ENCODE data around the gene RRBP1.

The RRBP1 gene

DNA sequence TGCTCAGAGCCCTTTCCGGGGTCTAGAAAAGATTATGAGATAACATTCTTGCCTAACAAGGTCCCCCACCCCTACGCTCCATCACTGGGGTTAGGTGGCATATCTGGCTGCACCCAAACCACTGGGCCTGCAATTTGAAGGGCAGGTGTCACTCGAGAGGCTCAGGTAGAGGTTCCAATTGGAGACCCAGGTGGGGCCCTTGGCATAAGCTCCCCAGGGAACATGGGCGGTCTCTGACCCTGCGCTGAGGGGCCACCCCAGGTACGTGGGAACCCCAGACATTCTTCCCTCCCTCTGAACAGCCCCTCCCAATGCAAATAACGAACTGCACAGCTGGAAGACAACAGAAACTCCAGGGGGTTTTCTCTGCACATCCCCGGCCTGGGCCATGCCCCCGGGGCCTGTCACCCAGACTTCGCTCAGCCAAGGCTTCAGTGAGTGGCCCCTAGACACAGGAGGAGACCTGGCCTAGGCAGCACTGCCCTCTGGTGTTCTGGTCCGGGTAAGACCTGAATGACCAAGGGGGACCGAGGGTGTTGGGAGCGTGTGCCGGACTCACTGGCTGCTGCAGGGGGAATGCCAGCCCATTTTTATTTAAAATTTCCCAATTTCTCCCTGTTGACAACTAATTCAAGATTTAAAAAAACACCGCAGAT is 64.7 kb downstream of the RRBP1 start:
- DNase-seq: no peak

DNA sequence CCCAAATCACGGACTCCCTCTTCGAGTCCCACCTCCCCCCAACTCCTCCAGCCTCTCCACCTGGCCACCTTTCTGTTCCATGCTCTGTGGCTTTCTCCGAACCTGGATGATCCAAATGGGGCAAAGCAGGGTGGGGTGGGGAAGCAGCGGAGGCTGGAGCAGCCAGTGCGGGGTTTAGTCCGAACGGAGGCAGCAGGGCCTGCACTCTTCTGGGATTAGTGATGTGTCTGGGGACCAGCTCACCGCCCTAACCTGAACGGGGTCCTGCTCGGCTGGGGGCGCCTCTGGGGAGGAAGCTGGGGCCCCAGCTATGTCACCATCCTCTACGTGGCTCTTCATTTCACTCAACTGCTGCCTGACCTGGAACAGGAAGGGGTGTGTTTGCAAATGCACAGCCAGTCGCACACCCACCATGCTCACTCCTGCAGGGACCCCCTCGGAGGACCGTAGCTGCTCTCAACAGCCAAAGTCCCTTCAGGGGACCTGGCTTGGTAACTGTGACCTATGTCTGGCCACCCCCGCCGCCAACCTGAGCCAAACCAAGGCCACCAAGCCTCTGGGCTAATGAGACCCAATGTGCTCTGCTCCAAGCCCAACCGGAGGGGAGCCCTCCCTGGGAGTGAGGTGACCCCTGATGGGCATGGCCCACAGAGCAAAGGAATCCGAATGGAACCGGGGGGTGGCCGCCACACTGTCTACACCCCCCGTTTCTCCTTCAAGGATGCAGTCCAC is 65.4 kb downstream of the RRBP1 start:
- DNase-seq: no peak

DNA sequence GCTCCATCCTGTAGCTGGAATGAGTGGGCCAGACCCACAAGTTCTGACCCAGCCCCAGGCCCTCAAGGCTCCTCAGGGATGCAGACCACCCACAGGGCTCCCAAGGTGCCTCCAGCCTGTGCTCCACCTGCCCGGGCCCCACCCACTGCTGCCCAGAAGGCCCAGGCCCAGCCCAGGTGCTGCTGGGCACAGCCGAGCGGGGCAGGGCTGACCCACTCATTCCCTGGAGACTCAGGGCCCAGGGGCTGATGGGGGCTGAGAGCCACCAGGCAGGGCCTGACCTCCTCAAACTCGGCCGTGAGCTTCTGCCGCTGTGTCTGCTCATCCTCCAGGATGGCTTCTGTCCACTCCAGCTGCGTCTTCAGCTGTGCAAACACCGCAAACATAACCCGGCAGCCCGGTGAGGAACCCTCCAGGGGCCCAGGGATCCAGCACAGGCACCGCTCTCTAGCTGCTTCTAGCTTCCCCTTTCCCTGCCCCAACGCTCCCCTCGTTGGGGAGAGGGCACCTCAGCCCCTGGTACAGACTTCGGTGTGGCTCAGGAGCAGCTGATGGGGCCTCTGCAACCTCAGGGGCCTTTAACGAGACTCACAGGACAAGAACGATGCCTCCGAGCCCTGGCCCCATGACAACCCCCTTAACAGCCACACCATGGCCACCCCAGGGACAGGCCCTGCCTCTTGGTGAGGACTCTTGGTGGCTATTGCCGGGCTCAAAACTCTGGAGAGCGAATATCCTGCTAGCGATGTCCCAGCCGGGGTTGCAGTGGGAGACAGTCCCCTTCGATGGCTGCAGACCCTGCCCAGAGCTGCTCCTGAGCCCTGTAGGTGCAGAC is 66.2 kb downstream of the RRBP1 start:
- DNase-seq: no peak

DNA sequence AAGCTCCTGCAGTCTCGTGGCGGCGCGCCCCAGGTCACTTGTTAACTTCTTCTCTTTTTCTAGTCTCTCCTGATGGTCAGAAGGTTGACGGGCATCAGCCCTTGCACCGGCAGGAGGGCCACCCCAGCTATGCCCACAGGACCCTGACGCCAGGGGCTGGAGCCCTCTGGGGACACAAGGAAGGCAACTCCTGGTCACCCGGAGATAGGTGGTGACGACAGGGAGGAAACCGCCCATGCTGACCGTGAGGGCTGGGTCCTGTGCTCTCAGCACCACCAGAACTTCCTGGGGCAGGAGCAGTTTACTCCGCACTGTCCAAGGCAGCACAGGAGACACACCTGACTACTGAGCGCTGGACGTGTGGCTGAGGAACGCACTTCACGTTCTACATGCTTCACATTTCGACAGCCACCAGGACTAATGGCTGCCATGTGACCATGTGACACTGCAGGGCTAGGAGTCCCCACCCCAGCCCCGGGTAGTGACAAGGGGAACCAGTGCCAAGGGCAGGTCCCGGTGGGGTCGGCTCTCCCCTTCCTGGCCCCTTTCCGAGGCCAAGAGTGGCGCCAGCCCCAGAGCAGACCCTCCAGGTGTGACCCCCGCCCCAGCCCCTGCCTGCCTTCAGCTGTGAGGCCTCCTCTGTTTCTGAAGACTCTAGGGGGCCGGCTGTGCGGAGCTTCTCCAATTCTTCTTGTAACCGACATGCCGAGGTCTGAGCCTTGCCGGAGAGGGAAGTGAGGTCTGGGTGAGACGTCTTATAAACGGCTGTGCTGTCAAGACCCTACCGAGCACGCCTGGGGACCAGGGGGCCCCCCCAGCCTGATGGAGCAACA is 67.0 kb downstream of the RRBP1 start:
- no peak for DNase-seq

DNA sequence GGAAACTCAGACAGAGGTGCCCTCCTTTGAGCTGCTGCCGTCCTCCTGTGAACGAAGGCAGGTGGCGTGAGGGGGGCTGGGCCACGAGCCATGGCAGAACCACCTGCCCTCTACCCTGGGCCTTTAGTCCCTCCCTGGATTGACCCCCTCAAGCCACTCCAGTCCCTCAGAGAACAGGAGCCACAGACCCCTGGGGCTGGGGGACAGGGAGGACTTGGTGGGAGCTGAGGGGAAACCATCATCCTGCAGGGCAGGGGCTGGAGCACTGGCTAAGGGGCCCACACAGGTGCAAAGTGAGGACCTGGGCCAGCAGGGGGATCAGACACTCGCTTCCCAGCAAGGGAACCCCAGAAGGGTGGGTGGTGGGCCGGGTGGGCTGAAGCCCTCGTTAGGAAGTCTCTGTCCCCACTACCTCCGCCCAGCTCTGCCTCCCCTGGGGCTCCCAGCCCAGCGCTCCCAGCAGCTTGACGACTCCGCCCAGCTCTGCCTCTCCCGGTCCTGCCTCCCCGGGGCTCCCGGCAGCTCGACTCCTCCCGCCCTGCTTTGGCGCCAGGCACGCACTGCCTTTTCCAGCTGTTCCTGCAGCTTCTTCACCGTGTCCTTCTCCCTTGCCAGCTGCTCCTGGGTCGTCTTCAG is 67.7 kb downstream of the RRBP1 start:
- DNase-seq: no peak

DNA sequence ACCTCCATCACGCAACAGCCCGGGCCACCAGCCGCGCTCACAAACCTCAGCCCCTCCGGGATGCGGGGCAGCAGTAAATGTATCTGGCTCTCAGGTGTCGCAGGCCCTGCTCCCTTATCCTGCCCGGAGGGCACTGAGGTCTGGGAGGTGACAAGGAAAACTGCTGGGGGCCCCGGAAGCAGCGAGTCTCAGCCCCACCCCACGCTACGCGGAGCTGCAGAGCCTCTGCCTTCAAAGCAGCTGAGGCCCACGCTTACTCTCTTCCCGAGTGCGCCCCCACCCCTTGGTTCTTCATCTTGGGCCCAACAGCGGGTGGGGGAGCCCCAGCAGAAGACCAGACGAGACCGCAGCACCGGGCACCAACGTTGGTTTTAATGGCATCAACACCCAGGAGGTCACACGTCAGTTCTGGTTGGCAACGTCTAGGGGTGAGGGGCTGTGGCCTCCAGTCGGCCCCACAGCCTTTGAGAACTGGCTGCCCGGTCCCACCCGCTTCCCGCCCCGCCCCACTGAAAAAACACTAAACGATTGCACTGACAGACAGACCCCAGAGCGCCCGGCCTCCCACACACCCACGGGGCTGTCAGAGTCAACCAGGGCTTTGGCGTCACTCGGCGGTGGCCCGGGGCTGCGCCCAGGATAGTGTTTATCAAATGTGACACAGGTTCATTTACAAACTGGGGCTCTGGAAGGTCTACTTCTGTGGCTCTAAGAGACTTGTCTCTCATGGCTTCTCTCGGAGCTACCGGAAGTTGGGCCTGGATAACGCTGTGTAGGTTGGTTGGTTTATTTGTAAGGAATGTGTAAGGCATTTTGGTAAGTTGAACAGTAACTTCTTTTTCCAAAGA is 68.5 kb downstream of the RRBP1 start:
- no peak for DNase-seq

DNA sequence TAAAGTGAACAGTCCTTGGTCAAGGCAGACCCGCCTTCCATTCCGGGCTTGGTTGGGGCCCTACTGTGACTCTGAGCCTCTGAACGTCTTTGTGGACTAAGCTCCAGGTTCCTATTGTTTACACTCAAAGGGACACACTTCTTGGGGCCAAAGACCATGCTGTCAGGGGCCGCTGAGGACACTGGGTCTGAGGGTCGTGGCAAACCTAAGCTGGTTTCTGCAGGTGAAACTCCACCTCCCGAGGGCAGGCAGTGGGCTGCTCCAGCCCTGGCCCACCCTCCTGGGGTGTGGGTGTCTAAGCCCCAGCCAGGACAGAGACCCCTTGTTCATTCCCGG is 69.1 kb downstream of the RRBP1 start:
- no peak for DNase-seq

DNA sequence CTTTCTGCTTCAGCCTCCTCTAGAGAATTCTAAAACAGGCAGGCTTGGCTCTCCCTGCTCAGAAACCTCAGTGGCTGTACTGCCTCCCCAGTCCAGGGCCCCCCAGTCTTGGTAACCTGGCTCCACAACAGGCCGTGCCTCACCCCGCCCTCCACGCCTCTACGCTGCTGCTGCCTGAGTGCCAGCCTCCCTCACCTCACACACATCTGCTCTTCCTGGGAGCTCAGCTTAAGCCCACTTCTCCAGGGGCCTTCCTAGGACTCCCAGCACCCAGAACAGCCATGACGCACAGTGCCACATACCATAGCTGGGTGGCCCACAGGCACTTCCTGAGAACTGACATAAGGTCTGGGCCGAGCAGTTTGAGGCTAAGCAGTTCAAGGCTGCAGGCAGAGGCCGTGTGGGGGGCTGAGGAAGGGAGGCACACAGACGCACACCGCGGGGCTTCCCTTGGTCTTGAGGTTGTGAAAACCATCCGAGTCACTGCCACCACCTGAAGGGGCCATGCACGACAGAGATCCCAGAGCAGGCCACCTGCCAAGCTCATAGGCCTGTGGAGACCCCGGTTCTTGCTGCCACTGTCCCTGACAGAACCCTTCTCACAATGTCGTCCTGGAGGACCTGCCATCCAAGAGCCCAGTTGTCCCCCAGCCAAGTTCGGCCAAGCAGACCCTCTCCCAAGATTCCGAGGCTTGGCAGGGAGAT is 69.6 kb downstream of the RRBP1 start:
- no peak for DNase-seq

DNA sequence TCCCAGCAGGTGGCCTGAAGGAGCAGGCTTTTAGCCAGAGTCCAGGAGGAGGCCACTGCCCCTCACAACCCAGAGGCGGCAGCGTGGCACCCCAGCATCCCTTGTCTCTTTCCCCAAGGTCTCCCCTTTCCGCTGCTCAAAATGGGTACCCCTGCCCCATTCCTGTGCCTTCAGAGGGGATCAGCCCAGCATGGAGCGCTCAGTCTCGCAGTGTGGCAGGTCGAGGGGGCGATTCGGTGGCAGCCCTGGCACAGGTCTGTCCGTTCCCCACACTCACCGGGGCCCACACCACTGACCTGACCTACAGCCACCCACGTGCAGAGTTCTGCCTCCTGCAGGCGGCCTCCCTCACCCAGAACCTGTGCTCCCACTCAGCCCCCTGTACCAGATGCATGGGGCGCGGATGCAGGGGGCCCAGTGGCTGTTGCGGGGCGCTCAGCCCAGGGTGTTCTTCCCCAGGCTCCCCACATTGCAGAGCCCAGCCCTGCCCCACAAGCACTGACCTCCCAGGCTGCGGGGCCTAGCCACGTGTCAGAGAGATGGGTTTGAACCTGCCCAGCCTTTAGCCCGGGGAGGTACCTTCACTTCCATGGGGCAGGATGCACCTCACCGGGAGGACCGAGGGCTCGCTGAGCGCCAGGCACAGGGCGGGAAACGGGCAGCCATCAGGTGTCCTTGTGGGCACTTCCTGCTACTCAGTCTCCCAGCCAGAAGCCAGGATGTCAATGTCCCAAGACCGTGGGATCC is 70.3 kb downstream of the RRBP1 start:
- DNase-seq: no peak

DNA sequence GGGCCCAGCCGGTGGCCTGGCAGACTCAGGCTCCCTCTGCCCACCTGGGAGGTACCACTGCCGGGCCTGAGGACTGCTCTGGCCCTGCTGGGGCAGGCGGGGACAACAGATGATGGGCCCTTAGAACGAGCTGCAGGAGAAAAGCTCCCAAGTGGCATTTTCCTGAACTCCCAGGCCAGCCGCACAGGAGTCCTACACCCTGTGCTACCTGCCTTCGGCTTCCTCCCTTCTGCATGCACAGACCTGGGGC is 70.8 kb downstream of the RRBP1 start:
- no peak for DNase-seq

DNA sequence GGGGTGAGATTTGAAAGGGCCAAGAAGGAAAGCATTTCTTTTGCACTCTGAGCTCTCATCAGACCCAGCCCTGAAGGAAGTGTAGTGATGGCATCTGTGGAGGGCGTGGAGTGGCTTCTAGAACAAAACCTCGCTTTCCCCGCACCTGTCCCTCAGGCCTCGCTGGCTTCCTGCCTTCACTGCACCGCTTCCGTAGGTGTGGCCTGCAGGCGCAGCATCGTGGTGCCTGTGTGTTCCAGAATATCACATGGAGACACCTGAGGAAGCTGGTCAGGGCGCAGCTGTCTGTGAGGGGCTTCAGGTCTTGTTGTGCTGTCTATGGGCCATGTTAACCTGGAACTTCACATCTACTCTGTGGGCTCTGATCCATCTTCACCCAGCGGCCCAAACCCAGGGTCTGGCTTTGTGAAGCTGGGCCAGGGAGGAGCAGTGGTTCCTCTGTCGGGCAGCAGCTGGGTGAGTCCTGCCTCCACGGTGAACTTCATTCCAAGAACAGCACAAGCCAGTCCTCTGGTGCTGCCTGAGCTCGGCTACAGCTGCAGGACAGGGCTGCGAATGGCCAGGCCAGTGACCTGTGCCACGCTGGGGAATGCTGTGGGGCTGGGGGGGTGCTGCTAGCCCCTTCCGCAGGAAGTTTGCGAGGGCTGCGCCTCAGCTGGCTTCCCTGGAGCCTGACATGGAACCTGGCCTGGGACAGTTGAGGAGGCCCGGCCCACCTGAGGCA is 71.3 kb downstream of the RRBP1 start:
- no peak for DNase-seq

DNA sequence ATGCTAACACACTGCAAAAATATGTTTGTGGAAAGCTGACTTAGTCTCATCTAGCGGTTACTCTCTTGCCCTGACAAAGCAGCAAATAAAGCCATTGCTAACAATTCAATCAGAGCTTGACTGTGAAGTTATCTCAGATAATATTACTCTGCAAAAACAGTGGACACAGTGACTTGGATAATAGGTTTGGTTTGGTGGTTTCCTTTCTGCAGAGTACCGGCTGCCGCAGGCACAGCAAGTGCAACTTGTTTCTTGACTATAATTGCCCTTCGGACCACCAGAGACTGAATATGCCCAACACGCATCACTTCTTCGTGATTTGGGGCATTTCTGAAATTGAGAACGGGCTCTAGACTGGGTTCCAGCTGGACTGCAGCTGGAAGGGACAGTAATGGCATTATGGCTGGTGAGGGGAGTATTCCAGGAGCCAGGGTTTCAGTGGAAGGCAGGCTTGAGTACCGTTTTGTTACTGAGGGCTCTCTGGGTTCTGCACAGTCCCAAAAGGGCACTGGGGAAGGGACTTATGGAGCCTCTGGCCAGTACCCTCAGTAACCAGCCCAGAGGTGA is 72.1 kb downstream of the RRBP1 start:
- DNase-seq: no peak

DNA sequence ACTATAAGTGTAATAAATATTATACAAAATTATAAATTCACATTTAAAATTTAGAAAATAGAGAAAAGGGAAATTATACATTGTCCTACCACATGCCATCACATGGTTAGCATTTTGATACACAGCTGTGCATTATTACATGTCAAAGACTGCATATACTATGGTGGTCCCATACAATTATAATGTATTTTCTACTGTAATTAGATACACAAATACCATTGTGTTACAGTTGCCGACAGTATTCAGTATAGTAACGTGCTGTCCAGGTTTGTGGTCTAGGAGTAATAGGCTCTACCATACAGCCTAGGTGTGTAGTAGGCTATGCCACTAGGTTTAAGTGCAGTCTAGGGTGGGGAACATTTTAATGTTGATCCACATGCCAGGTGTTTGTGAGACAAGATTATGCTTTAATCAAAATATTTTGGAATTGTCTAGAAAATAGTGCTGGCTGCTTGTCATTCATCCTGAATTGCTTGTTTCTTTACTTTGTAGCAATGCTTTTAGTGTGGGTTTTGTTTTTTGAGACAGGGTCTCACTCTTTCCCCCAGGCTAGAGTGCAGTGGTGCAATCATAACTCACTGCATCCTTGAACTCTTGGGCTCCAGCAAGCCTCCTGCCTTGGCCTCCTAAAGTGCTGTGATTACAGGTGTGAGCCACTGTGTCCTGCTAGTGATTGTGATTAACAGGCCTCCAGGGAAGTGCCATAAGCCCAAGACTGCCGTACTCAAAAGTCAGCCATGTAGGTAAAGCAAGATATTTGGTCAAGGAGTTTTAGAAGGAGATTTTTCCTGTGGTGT is 73.1 kb downstream of the RRBP1 start:
- no peak for DNase-seq

DNA sequence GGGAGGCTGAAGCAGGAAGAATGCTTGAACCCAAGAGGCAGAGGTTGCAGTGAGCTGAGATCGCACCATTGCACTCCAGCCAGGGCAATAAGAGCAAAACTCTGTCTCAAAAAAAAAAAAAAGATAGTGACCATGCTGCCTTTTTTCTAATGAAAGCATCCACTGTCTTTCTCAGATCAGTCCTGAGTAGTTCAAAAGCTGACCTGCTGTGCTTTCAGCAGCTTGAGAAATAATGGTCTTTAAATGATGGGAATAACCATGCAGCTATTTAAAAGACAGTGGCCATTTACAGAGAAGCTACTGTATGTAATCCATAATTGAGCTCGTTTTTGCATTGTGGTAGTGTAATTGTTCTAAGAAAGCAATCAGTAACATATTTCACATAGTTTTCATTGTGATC is 76.0 kb downstream of the RRBP1 start:
- DNase-seq: no peak

DNA sequence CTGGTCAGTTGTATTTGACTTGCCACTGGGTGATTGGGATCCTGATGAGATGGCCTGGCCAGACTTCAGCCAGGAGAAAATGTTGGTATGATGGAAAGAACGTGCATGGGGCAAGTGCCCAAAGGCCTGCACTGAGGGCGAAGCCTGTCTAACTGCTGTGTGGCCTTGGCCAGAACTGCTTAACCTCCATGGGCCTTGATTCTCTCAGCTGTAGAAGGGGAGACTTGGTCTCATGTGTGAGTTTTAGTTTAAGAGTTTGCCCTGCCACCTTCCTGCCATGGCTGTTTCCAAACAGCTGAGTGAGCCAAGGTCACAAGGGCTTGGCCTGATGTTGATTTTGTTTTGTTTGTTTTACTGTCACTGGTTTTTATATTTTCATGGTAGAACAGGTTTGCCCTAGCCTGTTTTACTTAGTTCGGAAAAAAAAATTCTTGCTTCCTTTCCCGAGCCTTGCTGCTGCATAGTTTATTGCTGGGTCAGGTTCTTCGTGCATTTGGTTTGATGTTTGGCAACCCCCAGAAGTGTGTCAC is 76.8 kb downstream of the RRBP1 start:
- DNase-seq: no peak

DNA sequence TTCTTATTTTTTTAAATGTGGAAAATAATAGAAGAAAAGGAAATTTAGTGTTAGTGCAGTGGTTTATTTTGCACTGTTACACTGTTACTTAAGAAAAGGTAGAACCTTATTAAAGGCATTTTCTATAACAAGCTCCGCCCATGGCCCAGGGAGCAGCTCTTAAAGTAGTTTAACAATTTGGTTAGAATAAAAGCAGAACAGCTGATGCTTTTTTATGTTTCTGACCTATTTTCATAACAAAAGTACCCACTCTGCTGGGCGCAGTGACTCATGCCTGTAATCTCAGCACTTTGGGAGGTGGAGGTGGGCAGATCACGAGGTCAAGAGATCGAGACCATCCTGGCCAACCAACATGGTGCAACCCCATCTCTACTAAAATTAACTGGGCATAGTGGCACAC is 79.5 kb downstream of the RRBP1 start:
- no peak for DNase-seq

DNA sequence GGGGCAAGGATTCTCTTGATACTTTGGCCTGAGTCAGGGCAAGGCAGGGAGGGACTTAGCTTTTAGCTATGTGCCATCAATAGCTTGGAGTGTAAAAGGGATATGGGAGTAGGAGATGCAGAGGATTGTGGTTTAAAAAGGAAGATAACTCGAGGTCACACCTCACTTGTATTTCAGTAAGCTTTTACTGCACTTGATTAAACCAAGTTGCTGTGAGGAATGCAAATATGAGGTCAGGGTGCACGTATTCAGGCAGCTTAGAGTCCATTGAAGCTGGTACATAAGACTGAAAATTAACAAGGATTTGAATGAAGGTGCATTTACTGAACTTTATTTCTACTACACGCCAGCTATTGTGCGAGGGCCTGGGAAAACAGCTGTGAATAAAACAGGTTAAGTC is 80.1 kb downstream of the RRBP1 start:
- DNase-seq: no peak

DNA sequence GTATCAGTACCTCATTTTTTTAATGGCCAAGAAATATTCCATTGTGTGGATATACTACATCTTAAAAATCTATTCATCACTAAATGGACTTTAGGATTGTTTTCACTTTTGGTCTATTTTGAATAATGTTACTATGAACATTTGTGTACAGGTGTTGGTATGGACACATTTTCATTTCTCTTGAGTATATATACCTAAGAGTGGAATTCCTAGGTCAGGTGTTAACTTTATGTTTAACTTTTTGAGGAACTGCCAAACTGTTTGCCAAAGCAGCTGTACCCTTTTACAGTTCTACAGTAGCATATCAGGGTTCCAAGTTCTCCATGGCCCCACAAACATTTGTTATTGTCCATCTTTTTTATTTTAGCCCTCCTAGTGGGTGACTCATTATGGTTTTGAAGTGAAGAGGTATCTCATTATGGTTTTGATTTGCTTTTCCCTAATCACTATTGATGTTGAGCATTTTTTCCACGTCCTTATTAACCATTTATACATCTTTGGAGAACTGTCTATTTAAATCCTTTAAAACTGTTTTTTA is 84.0 kb downstream of the RRBP1 start:
- no peak for DNase-seq
